Measurements from ENCODE around the gene SNX13.

DNA sequence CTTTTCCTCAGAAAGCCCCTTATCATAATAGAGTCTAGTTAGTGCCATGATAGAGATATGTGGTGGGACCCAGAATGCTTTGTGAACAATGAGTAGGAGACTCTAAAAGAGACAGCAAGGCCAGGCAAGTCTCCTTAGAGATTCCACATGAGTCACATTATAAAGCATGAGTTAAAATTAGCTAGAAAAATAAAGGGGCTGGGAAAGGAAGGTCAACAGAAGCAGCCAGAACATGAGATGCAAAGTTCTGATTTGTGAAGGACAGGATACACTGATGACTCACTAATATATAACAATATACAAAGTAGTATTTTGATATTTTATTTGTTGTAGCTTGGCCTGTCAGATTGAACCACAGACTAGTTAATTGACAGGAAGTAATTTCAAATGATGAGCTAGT lies 25.3 kb upstream of the SNX13 start:
- TF ChIP-seq GATA3 (IDR thresholded peaks at IDR 0.05; ENCODE audit: low read depth, low read length), result no peak
- no peak for TF ChIP-seq GATA2 (IDR thresholded peaks at IDR 0.05; ENCODE audit: low read depth, low read length)
